NCI-H1105 treated with DMSO at 0.1 percent for 48 hours (cell line): ENCODE results near the gene TMEM156.

Source experiments
- DNase-seq: peaks from one replicate; lab custom pipeline; 2025; lab: John Stamatoyannopoulos, UW

Gene TMEM156, protein sequence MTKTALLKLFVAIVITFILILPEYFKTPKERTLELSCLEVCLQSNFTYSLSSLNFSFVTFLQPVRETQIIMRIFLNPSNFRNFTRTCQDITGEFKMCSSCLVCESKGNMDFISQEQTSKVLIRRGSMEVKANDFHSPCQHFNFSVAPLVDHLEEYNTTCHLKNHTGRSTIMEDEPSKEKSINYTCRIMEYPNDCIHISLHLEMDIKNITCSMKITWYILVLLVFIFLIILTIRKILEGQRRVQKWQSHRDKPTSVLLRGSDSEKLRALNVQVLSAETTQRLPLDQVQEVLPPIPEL

DNA sequence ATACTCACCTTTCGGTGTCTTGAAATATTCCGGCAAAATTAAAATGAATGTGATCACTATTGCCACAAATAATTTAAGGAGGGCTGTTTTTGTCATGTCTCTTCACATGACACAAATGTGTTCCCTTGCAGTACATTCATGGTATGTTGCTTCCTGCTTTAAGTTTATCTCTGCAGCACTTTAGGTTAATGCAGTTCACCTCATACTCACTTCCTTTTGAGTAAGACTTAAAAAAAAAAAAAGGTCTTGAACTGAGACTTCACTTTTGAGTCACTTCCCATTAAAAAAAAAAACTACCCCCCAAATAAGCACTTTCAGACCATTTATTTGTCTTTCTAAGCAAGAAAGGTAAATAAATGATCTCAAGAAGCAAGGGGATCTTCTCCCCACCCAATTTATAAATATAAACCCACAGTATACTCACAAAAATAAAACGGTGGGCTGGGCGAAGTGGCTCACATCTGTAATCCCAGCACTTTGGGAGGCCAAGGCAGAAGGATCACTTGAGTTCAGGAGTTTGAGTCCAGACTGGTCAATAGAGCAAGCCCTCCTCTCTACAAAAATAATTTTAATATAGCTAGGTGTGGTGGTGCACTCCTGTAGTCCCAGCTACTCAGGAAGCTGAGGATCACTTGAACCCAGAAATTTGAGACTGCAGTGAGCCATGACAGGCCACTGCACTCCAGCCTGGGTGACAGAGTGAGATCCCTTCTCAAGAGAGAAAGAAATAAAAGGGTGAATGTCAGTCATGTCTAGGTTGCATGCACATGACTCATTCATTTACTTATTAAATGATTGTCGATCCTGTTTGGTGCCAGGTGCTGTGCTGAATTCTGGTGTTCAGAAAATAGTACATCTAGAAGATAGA is at the start of gene TMEM156:
TSS of gene TMEM156 (minus strand) at position 192 of the 868 bp plus-strand sequence. CDS start at position 96, 96 bp downstream.
- no peak for DNase-seq

- no peak for DNase-seq
Observed at GRCh38 chr4:39078829-39079228, 46.6 kb upstream of the TMEM156 start.

DNA sequence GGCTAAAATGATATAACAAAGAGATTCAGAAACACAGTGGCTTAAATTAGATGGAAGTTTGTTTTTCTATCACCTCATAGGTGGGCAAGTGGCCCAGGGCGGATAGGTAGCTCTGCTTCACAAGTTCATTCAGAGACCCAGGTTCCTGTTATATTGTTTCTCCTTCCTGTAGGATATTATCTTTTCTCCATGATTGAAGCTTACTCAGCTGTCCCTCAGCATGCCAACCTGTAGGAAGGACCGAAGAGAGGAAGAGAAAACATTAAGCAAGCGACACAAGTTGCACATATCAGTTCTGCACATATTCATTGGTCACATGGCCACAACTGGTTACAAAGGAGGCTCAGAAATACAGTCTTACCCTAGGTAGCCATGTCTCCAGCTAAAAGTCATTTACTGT is 36.7 kb upstream of the TMEM156 start:
- DNase-seq = no peak

DNA sequence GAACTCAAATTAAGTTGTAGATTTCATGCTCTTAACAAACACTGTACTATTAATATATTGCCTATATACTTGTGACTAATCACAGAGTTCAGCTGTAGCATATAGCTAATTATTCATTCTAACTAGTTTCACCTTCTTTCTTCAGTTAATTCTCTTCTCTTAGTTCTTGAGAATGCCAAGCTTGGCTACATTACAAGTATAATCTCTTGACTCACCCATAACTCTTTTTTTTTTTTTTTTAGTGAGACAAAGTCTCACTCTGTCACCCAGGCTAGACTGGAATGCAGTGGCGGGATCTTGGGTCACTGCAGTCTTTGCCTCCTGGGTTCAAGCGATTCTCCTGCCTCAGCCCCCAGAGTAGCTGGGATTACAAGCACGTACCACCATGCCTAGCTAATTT is 35.2 kb upstream of the TMEM156 start:
- DNase-seq = no peak

- no peak for DNase-seq
Observed at GRCh38 chr4:39067031-39067430, 34.8 kb upstream of the TMEM156 start.

DNA sequence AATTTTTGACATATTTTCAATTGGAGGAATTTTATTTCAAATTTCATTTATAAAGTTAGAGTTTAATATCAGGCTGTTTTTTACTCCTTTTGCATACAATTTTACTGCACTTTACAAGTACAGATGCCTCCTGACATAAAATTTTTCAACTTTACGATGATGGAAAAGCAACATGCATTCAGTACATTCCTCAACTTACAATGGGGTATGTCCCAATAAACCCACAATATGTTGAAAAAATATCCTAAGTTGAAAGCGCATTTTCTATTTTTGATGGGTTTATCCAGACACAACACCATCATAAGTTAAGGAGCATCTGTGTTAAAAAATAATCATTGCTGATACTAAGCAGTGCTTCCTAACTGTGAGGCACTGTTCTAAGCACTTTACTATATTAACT is 34.2 kb upstream of the TMEM156 start:
- DNase-seq = no peak

DNA sequence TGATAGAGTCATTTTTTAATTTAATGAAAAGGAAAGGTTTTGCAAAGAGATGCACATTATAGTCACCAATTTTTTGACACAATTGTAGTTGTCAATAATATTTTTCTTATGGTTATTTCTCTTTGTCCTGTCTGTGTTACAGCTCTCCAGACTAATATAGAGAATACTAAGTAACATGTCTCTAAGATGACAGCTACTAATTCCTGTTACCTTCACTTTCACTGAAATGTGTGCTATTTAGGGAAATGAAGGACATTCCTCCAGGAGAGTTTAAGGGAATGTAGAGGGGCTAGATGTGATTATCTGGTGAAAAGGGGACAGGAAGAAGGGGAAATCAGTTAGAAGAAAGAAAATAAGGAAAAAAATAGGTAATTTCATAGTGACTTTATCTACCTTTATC is 31.2 kb upstream of the TMEM156 start:
- no peak for DNase-seq

DNA sequence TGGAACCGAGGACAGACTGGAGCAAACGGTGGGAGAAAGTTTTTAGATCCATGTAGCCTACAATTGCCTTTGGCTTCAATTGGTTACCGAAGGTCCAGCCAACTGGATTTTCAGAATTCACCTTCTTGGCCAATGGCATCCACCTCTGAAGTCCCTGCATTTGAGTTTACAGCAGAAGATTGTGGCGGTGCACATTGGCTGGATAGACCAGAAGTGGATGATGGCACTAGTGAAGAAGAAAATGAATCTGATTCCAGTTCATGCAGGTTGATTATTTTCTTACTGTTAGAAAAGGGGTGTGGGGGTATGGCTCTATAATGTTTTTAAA is 30.5 kb upstream of the TMEM156 start:
- DNase-seq = no peak

GRCh38 chr4:39062094-39062769 is 30.0 kb upstream of the TMEM156 start, which contains the start of gene KLHL5:
Gene KLHL5, plus strand, starts transcription at chr4:39062232. Its CDS starts 421 bp downstream, at chr4:39062653.
- no peak for DNase-seq

DNA sequence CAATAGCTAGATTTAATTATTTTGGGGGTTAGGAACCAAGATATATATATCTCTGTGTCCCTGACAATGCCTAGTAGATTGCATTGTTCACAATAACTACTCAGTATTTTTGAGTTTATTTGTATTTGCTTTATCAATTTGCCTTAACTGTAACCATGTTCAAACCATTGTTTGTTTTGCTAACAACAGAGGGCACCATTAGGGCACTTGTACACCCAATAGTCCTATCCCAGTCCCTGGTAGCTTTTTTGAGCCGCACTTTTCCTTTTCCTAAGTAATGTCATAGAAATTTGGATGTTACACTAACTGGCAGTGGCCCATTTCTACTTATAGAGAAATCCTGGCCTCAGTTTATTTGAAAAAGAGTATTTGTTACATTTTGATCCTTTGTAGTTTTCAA is 29.2 kb upstream of the TMEM156 start:
- no peak for DNase-seq

- DNase-seq = no peak
Observed at GRCh38 chr4:39056023-39056422, 23.8 kb upstream of the TMEM156 start.

DNA sequence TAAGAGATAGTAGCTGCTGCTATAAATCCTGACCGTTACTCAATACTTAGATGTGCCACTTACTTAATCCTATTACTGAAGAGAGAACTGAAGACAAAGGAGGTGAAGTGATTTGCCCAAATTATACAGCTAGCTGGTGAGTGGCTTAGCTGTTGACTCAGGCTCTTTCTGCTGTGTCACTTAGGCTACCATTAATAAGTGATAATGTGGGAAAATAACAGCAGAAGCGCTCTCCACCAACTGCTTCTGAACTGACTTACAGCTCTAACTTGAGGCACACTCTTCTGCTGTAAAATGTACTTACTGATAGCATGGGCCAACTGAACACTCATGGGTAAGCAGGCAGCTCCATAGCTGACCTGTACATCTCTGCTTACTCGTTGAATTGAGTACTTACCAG is 22.3 kb upstream of the TMEM156 start:
- no peak for DNase-seq

DNA sequence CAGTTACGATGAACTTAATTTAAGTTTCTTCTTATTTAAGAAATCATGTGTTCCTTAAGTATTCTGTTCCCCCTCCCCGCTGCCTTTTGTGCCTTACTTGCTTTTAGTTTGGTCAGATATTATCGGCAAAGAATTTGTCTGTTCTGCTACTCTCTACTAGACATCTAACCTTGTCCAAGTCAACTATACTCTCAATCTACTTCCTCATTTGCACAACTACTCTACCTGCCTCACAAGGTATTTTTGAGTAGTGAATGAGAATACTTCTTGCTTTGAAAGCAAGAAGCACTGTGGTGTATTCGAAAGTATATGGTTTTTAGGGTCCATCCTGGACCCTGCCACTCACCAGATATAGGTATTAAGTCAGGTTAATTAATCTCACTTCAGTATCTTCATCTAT is 21.8 kb upstream of the TMEM156 start:
- DNase-seq = no peak

- DNase-seq = no peak
Observed at GRCh38 chr4:39051492-39051891, 19.3 kb upstream of the TMEM156 start.

DNA sequence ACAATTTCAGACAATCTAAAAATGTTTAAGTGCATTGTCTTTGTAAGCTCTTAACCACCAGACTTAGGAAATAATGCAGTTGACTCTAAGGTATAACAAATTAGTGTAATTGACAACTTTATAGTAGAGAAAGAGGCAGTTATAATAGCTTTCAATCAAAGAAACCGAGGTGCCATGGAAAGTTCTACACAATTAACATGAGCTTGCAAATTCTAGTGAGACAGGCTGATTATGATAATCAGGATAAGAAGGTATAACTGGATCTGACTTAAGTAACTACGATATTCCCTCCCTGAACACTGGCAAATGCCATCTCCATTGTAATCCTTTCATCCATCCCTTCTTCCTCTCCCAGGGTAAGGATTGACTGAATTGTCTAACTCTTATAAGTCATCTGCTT is 18.4 kb upstream of the TMEM156 start:
- no peak for DNase-seq

DNA sequence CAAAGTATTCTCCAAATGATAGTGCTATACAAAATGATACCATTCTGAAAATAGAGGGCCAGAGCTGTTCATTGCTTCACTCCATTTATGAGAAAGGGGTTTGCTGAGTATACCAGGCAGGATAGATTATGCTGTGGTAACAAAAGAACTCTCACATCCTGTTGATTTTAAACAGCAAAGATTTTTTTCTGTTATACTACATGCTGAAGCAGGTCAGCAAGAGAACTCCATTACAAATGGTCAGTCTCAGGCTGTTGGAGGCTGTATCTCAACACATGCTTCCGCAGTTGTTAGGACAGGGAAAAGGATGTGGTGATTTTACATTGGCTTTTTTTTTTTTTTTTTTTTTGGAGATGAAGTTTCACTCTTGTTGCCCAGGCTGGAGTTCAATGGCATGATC is 16.1 kb upstream of the TMEM156 start:
- no peak for DNase-seq

- no peak for DNase-seq
Observed at GRCh38 chr4:39047681-39048080, 15.5 kb upstream of the TMEM156 start.

DNA sequence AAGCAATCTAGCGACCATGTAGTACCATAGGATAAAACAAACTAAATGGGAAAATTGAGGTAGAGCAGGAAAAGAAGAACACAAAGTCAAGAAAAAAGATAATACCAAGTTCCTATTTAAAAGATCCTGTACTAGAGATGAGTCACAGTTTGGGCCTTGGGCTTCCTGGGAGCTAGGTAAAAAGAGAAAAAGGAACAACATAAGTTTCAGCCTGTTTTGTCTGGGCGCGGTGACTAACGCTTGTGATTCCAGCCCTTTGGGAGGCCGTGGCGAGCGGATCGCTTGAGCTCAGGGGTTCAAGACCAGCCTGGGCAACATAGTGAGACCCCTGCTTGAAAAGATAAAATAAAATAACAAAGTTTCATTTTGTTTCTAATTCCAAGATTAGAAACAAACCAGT is 14.0 kb upstream of the TMEM156 start:
- DNase-seq = no peak

- DNase-seq = no peak
Observed at GRCh38 chr4:39045827-39046221, 13.6 kb upstream of the TMEM156 start.

DNA sequence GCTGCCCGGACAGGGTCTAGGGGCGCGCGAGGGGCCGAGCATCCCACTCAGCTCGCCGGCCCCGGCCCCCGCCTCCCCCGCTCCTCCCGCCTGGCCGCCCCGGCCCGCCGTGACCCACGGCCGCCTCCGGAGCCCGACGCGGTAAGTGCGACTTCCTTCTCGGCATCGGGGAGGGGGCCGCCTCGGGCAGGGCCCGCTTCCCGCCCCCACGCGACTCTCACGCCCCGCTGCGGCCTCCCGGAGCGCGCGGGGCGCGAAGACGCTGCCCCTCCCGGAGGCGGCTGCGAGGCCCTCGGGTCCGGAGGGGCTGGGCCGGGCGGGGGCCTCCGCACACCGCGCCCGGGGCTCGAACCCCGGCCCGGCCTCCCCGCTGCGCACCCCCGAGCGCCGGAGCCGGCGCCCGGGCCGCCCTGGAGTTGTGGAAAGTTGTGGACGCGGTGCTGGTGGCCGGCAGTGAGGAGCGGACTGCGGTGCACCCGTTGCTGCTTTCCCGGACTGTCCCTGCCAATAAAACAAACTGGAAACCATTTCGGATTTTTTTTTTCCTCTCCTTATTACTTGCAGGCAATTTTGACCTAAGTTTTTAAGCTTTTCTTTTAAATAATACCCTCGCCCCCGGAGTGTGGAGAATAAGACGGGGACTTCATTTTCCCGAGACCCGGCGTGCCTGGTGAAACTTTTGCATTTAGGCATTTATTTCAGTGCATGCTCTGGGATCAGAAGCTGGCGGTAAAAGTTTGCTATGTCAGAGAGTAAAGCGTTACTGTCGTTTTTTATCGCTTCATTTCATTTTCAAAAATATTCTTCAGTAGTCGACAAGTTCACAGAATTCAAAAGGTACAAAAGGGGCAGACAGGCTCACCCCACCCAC is 13.0 kb upstream of the TMEM156 start:
- DNase-seq = no peak

DNA sequence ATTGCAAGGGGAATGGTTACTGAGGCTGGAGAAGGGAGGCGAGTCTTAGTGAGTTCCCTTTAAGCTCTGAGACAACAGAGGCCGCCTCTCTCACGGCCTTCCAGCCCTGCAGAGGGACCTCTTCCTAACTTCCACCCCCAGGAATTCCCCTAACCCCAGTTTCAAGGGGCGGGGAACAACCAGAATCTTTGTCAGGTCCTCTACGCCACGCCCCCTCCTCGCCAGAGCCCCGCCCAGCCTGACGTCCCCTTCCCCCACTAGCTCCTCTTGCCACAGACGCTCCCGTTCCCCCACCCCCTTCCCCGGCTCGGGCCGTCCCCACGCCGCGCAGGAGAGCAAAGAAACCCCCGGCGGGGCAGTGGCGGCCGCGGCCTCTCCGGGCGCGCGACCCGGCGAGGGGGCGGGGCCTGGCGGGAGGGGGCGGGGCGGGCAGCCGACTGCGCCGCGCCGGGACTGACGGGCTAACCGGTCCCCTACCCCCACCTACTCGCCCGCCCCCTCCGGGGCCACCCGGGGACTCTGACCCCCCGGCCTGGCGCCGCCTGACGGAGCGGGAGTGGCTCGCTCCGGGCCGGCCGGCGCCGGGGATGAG is 12.3 kb upstream of the TMEM156 start:
- peak; percentile 62 for DNase-seq
